ENCODE data around the gene AQP3. TPM values are rescaled to one million over a fixed set of nuclear protein-coding genes. Genes with fewer than 3 reads are reported as not detected.

Gene AQP3
- total and polyA plus RNA-seq, 9 of the 15 experiments (the other 6 are each of a cell fraction or from before 2014, with no cell fraction given), result 4.2 to 31.5 (median 17.6) TPM

DNA sequence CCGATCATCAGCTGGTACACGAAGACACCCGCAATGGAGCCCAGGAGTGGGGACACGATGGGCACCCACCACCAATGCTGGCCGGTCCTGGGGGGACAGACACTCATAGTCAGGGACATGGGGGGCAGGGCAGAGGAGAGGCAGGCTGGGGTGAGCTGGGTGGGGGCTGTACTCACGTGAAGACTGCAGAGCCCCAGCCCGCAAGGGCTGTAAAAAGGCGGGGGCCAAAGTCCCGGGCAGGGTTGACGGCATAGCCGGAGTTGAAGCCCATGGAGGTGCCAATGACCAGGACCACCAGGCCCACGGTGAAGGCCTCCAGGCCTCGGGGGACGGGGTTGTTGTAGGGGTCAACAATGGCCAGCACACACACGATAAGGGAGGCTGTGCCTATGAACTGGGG lies 5.3 kb downstream of the AQP3 start (continued):
- TF ChIP-seq, protein P1, sequence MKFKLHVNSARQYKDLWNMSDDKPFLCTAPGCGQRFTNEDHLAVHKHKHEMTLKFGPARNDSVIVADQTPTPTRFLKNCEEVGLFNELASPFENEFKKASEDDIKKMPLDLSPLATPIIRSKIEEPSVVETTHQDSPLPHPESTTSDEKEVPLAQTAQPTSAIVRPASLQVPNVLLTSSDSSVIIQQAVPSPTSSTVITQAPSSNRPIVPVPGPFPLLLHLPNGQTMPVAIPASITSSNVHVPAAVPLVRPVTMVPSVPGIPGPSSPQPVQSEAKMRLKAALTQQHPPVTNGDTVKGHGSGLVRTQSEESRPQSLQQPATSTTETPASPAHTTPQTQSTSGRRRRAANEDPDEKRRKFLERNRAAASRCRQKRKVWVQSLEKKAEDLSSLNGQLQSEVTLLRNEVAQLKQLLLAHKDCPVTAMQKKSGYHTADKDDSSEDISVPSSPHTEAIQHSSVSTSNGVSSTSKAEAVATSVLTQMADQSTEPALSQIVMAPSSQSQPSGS (CRISPR knock-in tag; IDR thresholded peaks at IDR 0.05), result no peak
- TF ChIP-seq FIP1L1 (IDR thresholded peaks at IDR 0.05; ENCODE audit: low read depth, low read length, poor library complexity, severe bottlenecking) (no peak), ZNF780A (CRISPR knock-in tag; IDR thresholded peaks at IDR 0.05) (no peak), ZEB2 (IDR thresholded peaks at IDR 0.05) (no peak)
- TF ChIP-seq, protein P2, sequence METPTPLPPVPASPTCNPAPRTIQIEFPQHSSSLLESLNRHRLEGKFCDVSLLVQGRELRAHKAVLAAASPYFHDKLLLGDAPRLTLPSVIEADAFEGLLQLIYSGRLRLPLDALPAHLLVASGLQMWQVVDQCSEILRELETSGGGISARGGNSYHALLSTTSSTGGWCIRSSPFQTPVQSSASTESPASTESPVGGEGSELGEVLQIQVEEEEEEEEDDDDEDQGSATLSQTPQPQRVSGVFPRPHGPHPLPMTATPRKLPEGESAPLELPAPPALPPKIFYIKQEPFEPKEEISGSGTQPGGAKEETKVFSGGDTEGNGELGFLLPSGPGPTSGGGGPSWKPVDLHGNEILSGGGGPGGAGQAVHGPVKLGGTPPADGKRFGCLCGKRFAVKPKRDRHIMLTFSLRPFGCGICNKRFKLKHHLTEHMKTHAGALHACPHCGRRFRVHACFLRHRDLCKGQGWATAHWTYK (CRISPR knock-in tag; IDR thresholded peaks at IDR 0.05), result no peak
- TF ChIP-seq, protein P3, sequence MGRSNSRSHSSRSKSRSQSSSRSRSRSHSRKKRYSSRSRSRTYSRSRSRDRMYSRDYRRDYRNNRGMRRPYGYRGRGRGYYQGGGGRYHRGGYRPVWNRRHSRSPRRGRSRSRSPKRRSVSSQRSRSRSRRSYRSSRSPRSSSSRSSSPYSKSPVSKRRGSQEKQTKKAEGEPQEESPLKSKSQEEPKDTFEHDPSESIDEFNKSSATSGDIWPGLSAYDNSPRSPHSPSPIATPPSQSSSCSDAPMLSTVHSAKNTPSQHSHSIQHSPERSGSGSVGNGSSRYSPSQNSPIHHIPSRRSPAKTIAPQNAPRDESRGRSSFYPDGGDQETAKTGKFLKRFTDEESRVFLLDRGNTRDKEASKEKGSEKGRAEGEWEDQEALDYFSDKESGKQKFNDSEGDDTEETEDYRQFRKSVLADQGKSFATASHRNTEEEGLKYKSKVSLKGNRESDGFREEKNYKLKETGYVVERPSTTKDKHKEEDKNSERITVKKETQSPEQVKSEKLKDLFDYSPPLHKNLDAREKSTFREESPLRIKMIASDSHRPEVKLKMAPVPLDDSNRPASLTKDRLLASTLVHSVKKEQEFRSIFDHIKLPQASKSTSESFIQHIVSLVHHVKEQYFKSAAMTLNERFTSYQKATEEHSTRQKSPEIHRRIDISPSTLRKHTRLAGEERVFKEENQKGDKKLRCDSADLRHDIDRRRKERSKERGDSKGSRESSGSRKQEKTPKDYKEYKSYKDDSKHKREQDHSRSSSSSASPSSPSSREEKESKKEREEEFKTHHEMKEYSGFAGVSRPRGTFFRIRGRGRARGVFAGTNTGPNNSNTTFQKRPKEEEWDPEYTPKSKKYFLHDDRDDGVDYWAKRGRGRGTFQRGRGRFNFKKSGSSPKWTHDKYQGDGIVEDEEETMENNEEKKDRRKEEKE (IDR thresholded peaks at IDR 0.05; ENCODE audit: borderline replicate concordance in 1 of 2, control insufficient read depth in 1 of 2, low read depth in 2 of 2, low read length in 1 of 2), result no peak
- TF ChIP-seq, protein P4, sequence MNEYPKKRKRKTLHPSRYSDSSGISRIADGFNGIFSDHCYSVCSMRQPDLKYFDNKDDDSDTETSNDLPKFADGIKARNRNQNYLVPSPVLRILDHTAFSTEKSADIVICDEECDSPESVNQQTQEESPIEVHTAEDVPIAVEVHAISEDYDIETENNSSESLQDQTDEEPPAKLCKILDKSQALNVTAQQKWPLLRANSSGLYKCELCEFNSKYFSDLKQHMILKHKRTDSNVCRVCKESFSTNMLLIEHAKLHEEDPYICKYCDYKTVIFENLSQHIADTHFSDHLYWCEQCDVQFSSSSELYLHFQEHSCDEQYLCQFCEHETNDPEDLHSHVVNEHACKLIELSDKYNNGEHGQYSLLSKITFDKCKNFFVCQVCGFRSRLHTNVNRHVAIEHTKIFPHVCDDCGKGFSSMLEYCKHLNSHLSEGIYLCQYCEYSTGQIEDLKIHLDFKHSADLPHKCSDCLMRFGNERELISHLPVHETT (CRISPR knock-in tag; conservative IDR thresholded peaks at IDR 0.05 in 1 of 2, IDR thresholded peaks at IDR 0.05 in 1 of 2), result no peak

Data from K562 (cell line).